Measurements from ENCODE around the gene DACH1.

DACH1 gene

DNA sequence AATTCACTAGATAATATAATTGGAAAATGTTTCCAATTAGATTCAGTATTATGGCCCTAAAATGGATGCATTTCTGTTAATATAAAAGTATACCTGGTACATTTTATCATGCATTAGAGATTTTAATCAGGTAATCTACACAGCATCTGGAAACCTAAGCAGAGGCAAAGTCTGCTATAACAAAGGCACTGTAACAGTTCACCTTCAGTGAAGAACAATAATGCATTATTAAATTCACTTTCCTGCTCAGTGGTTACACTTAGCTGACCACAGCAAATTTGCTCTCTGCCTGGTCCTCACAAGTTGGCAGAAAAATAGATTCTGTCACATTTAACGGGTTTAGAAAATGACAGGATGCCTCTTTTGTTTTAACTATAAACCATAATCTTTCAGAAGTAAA lies 326.9 kb downstream of the DACH1 start:
- DNase-seq: no peak

DNA sequence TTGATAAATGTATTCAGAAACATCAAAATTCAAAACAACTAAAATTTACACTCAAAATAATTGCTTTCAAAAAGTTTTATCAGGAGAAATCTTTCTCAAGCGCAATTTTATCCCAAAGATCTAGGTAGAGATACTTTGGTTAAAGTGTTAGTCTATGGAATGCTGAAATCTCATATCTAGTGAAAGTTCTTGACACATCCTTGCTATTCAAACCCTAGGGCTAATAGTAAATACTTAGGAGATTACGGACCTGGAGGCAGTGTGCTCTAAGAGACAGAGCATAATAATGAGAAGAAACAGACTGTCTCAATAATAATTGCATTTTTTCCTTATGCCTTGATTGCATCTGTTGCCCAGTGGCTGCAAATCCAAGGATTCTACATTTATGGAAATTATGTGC lies 330.8 kb downstream of the DACH1 start:
- no peak for DNase-seq

DNA sequence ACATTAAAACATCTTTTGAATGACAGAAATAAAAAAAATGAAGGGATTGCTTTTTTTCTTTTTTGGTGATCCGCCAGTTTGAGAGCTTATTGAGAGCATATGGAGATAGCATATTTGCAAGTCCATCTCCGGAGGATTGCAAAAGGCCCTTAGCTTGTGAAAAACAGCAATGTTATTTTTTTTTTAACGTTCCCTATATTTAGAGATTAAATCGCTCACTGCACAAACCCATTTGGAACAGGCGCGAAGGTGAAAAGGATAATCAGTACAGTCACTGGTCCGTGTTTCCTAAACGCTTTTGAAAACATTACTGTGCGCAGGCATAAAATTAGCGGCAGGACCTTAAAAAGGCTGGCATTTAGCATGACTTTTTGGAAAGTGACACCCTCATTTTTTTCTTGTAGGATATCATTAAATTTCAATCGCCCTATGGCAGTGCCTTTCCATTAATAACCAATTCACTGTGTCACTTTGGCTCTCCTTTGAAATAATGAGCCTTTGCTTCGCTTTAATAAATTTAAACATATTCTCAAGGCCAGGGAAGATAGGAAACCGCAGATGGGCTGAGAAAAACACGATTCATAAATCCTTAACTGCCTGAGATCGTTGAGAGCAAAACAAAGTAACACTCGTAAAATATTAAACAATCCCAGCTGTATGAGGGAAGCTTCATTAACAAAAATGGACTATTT lies 342.2 kb downstream of the DACH1 start:
- DNase-seq: peak in 1 of 2 experiments; percentile 30

DNA sequence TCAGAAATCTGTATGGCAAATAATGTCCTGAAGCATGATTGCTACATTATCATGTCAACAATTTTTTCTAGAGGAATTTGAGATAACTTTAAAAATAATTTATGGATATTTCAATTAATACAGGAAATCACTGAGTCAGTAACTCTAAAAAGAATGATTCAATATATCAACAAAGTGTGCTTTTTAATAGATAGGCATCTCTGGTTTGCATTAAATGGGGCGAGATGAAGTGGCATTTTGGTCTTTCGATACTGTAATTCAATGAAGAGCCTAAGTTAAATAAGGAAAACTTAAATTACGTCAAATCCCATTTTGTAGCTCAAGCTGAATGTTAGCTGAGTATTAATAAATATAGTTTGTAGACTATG lies 342.8 kb downstream of the DACH1 start:
- no peak for DNase-seq

DNA sequence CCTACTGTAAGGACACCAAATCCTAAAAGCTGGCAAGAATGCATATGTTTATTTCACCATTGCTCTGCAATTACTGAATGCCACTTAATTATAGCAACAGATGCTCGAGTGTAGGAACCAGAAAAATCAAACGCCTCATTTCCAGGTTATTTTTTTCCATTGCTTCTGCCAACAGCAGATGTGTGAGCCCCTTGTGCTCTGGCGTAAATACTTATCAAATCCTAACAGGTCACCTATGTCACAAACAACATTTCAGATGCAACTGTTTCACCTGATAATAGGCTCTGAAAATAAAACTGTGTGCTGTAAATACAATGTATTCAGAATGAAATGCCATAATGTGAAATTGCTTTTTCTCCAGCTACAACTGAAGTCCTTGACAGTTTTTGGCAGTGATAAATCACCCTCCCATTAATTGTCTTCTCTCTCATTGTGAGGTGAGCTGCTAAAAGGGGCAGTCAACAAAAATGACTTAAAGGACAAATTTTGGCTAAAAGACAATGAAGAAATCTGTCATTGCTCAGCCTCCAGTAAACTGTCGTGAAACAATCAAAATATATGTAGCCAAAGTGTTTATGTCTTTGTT lies 344.0 kb downstream of the DACH1 start:
- peak in 1 of 2 experiments; percentile 31 for DNase-seq

DNA sequence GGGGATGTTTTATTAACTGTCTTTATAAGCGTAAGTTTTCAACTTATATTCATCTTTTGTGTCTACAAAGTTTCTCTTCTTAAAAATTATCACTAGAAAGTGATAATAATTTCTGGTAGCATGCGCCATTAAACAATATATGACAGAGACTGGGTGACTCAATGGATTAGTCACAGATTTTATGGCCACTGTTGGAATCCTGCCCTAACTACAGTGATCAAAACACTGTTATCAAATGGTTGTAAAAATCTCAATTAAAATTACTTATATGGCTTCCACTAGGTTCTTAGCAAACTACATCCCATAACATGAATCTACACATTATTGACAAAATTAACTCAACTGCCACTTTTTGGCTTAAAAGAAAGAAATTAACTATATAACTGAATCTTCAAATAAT lies 350.0 kb downstream of the DACH1 start:
- no peak for DNase-seq

DNA sequence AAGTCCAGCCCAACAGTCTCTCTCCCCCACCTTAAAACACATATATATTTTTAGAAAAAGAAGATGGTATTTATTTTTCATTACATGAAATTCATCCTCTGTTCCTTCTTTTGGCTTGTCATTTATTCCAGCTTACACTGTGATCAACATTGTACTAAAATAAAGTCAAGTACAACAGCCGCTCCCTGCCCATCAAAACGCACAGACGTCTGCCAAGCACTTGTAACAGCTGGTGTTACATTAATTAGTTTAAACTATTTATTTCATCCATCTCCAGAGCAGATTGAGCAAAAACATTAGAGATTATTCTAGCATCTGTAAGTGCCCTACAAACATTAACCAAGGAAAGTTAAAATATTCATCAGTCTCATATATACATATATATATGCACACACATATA lies 350.5 kb downstream of the DACH1 start:
- no peak for DNase-seq

DNA sequence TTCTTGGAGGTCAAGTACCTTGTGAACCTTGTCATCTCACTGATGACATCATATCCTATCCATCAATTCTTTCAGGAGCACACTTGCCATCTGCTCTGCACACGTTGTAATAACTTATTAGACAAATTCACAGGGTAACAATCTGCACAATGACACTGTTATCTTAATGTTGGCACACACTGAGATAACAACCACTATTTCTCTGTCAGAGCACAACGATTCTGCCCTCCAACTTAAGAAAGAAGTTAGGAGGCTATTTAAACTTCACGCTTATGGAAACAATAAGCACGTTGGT lies 351.3 kb downstream of the DACH1 start:
- DNase-seq: no peak

DNA sequence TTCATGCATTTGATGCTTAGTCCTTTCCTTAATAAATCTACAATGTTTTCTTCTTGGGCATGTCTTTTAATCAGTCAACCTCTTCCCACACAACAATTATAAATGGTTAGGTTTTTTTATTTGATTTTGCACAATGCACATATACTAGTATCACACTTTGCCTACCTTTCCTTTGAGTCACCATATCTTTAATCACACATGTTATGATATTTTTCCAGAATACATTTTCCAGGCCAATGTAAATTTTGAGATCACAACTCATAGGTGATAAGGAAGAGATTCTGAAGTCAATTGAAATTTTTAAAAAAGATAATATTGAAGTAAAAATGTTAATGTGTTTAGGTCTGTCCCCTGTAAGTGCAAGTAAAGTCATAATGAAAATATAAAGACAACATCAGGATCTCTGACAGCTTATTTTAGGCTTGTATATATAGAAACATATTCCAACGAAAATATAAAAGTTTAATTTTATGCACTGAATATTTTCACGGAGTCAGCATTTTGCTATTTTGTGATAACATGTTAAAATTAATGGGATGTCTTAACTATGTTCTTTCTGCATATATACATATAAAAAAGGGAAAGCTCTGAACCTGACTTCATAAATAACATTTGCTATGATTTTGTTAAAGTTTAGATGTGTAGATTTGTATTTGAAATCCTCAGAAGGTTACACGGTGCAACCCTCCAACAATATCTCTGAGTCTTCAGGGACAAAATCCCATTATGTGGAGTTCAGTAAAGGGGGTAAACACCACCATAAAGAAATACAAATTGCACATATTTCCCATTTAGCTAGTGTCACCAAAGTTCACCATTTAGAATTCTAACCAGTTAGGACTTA lies 351.9 kb downstream of the DACH1 start:
- DNase-seq: no peak

DNA sequence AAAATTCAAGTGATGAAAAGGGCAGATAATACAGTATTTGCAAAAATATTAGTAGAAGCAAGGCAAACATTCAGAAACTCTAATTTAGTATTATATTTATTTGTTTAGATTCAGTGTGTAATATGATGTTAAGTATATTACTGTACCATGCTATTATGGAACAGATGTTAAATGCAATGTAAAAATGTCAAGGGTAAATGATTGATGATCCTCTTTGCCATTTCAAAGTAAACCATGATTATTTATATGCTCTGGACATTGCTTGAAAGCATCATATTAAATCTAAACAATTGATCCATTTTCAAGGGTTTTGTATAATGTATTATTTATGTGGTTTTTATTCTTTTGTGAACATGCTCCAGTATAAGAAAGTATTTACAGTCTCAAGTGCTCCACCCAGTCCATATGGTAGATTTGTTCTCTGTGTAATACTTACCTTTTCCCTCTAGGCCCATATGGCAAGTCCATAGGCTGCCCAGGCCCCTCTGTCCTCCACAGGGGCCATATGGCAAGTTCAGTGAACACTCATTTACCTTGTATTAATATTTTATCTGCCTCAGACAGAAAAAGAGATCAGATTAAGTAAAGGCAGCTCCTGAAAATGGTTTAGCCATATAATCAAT lies 353.5 kb downstream of the DACH1 start:
- DNase-seq: no peak

DNA sequence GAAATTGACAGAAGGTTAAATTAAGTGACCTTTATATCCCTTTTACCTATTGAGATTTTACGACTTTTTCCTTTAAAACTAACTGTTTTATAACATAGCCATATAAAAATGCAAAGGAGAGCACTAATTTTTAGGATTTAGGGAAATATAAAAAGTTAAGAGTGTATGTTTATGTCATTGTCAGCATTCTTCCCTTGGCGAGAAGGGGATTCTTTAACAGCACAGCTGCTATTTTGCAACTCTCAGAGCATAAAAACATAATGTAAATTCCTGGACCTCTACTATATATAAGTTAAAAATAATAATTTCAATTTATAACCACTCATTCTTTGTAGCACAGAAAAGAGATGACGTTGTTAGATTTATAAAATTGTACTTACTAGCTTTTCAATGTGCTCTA lies 363.2 kb downstream of the DACH1 start:
- no peak for DNase-seq

DNA sequence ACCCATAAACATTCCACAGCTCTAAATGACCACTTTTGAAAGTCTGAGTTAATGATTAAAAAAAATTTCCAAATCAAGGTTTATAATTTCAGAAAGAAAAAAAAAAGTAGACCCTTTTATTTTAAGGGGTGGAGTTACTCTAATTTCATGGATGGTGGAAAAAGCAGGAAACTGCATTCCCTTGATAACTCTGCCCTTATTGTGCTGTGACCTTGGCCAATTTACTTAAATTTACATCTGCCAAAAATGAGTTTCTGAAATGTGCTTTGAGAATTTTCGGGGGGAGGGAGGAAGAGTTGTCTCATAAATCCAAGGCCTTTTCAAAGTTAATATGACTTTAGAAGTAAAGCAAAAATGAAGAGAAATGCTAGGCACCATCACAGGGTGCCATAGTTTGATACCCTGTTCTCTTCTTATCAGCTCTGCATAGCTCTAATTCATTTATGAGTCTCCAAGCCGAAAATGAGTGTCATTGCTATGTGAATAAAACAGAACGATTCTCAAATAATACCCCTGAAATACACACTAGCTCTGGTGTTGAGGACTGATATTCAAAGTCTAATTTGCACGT lies 367.0 kb downstream of the DACH1 start:
- no peak for DNase-seq

DNA sequence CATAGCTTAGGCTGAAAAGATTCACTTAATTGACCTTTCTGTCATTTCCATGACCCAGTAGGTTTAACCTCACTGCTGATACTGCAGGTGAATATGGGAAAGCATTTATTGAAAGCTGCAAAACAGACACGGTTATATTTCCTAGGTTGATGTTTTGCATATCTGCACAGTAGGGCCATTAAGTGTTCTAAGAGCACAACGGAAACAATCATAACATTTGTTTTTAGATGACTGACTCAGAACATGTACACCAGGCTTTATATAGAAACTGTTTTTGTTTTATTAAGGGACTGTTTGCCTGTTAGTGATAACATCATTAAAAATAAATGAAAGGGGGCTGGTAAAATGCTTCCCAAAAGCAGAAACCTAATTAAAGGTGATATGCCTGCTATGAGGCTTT lies 367.8 kb downstream of the DACH1 start:
- DNase-seq: no peak

DNA sequence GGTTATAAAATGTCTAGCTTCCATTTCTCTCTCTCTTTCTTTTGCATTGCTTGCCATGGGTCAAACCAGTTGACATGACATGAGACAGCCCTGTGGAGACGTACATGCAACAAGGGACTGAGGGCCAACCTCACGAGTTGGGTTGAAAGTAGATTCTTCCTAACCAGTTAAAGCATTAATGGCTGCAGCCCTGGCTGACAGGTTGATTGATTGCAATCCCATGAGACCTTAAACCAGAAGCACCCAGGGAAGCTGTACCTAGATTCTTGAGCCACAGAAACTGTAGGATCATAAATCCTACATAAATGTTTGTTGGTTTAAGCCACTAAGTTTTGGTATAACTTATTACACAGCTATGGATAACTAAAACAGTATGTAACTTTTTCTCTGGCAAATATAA lies 373.8 kb downstream of the DACH1 start:
- no peak for DNase-seq

DNA sequence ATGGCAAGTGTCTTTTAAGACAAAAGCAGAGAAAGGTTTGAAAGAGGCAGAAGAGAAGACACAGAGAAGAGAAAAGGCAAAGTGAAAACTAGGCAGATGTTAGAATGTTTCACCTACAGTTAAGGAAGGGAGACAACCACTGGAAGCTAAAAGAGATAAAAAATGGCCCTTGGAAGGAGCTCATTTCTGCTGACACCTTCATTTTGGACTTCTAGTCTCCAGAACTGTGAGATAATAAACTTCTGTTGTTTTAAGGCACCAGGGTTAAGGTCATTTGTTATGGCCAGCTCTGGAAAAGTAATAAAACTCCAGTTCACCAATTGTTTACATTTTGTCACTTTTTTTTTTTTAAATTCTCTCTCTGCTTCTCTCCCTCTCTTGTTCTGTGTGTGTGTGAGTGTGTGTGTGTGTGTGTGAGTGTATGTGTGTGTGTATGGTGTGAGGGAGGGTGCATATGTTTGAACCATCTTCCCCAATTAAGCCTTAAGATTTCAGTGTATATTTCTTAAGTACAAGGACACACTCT lies 374.6 kb downstream of the DACH1 start:
- DNase-seq: no peak

DNA sequence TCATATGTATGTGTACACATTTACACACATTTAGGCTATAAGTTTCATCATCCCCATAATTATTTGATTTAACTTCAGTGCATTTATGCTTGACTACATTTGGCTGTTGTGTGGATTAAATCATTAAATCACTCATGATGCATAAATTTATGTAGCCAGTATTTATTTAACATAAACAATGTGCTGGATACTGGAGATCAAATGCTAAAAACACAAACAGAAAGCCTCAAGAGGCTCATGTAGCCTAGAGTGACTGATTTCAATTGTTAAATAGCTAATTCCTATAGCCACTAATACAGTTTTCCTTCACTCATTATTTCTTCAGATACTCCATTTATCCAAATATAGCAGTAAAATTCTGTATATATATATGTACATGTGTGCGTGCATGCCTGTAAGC lies 376.0 kb downstream of the DACH1 start:
- DNase-seq: no peak

DNA sequence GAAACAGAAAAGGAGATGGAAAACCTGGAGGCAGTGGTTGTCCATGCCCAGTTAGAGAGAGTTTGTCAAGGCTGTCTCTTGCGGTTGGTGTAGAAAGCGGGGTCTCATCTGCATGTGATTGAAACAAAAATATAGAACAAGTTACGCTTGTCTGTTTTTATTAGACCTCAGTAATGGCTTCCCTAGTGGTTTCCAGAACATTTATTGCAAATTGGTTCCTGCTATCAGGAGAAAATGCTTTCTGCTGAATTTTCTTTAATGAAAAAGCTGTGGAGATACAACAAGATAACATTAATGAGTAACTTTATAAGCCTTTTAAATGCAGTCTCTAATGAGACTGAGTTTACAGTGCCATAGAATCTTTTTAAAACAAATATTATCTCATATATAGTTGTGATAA lies 378.0 kb downstream of the DACH1 start:
- DNase-seq: no peak

DNA sequence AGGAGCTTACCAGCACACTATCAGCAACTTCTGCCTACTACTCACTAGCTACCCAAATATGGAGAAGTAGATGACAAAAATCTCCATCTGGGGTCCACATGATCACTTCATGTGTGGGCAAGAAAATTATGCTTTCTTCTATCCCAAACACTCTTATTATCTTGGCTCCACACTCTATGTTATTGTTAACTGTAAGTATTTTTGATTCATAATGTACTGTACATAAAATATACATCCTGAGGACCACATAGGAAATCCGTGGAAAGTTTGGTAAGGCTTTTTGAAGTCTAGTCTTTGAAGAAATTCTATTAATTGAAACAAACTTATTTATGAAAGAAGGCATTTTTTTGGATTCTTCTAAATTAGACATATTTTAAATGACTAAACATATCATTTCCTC lies 378.8 kb downstream of the DACH1 start:
- DNase-seq: no peak

DNA sequence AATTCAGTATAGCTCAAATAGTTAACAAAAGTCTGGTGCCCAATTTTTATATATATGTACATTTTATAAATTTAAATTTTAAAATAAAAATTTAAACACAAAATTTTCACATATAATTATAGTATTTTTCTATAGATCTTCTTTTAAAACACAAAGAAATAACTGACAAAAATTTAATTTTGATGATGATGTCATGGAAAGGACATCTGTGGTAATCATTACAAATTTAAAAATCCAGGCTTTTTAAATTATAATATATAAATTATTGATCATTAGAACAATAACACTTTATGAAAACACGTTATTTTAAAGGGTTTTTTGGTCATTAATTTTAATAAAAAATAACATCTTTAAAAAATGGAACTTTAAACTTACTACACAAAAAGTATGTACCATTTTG lies 381.1 kb downstream of the DACH1 start:
- no peak for DNase-seq

DNA sequence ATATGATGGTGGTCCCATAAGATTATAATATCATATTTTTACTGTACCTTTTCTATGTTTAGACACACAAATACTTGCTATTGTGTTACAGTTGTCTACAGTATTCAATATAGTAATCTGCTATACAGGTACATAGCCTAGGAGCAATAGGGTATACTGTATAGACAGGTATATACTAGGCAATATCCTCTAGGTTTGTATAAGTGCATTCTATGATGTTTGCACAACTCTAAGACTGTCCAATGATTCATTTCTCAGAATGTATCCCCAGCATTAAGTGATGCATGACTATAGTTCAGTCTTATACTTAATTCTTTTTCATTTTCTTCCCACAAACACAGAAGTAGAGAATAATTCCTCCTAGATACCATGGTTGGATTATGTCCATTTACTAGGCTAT lies 383.3 kb downstream of the DACH1 start:
- DNase-seq: no peak

DNA sequence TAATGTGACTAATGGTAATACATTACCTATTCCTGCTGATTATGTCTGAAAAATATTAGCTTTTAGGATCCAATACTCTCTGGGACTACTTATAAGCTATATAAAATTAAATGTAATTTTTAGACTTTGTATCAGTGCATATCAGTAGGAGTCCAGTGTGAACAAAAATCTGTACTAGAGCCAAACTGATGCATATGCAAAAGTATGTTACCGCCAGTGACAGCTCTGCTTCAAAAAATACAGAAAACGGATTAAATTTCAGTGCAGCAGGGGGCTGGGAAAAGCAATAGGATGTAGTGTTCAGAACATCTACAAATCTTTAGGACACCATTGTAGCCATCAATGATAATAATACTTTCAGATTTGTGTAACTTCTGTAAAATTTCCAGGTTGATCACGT lies 385.5 kb downstream of the DACH1 start:
- no peak for DNase-seq

DNA sequence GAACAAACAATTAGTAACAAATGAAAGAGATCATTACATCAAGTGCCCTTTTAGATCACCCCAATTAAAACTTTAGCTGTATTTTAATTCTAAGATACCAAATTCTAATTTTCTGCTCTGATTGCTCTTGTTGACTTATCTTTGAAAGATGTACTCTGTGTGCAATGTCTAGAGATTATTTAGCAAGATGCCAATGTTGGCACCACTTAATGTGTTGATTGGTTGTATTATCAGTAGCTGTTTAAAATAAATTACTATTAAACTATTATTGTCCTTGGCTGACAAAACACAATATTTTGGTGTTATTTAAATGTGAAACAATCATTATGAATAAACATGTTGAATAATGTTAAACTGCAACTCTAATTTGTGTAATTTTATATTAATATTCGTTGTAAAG lies 386.0 kb downstream of the DACH1 start:
- DNase-seq: no peak

DNA sequence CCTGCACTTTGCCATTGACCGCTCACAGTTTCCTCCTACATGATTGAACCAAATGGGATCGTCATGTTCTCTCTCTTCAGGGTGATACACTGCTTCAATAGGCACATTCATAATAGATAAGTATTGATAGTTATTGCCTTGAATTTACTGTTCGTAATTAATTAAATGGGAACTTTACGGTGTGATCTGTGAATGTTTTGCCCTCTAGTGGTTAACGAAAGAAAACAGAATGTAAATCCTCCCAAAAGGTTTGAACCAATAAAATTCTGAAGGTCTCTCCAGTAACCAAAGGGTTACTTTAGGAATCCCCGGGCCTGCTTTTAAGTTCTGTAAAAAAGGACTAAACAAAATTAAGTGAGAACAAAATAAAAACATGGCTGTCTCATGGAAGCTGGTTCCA lies 389.3 kb downstream of the DACH1 start:
- no peak for DNase-seq
